H1 (cell line): ENCODE measurements around the gene TBCB. TPM values are rescaled to one million over a fixed set of nuclear protein-coding genes. Genes with fewer than 3 reads are reported as not detected.

ENCODE experiments used
- NANOG ChIP-seq: IDR thresholded peaks from 2 replicates; pipeline ENCODE4 v1.6.1; 2011; ENCODE audit warnings: low read length, low read depth, mild to moderate bottlenecking, inconsistent platforms; ENCODE audit not compliant: insufficient read depth, poor library complexity, severe bottlenecking
- PHF8 ChIP-seq: fragments of 200-600 bp; sonication (generic); conservative IDR thresholded peaks from 2 replicates; pipeline ENCODE4 v1.7.1; 2012; ENCODE audit warnings: low read depth, mild to moderate bottlenecking, inconsistent platforms, low read length, moderate library complexity
- polyA plus RNA-seq, 7 experiments: library from polyadenylated mRNA; depleted of rRNA in 3 of 7; stranded (reverse) in 5 of 7; unstranded in 2 of 7; fragments of >200 nt in 5 of 7; fragments of 200-250 nt in 2 of 7; gene quantifications; 1 replicate in 5 of 7; 2 replicates in 1 of 7; 4 replicates in 1 of 7; pipeline versions ENCODE4 v1.2.1 to v1.2.3, GENCODE V29; 2011 to 2013; ENCODE audit warnings: missing spikeins in 2 of 7, mixed read lengths in 2 of 7
- total RNA-seq: library from RNA; stranded (reverse); fragmentation: NEBNext Ultra II Directional; extraction: Animal tissue kit (Norgen Biotek cat#: 25700); gene quantifications from 2 replicates; pipeline ENCODE4 v1.2.1, GENCODE V29; 2021

The TBCB gene
- total and polyA plus RNA-seq, 2 of the 8 experiments (the other 6 are each of a cell fraction or from before 2014, with no cell fraction given), result 153 to 286 TPM

GRCh38 chr19:36084231-36085009 is 30.8 kb upstream of the TBCB start (continued):
- TF ChIP-seq PHF8 (no peak), NANOG (no peak)
